ENCODE results near the gene NBEAL2.

GRCh38 chr3:46939578-46940445 lies 39.7 kb upstream of the NBEAL2 start:
- TF ChIP-seq CTCF (IDR thresholded peaks at IDR 0.05; ENCODE audit: poor library complexity, severe bottlenecking) (no peak), TAF1 (IDR thresholded peaks at IDR 0.05; ENCODE audit: low read depth) (no peak), EP300 (conservative IDR thresholded peaks at IDR 0.05; ENCODE audit: poor library complexity, severe bottlenecking) (no peak), POLR2AphosphoS5 (IDR thresholded peaks at IDR 0.05) (no peak)

All from neural cell (in vitro differentiated cells).